Measurements from ENCODE around the gene ARHGEF33.

Gene ARHGEF33

GRCh38 chr2:38943784-38944183 lies 54.1 kb downstream of the ARHGEF33 start:
- no peak overlapping the region for H3K4me3 ChIP-seq (ENCODE audit: low read depth in 1 of 2, low read length in 2 of 2)
- H3K27ac ChIP-seq (ENCODE audit: low read depth, low read length), result no peak overlapping the region
- H3K4me1 ChIP-seq (ENCODE audit: insufficient read depth, low read length), result no peaks in the 10 kb centered on the region
- H3K9me3 ChIP-seq (ENCODE audit: low read length), result no peaks in the 10 kb centered on the region
- no peaks in the 10 kb centered on the region for H3K36me3 ChIP-seq (ENCODE audit: insufficient read depth, low read length)
- H3K27me3 ChIP-seq (ENCODE audit: control insufficient read depth in 1 of 2, insufficient read depth in 2 of 2, low read length in 2 of 2), result no peaks in the 10 kb centered on the region
- H3K9ac ChIP-seq (ENCODE audit: low read length), result no peak overlapping the region

DNA sequence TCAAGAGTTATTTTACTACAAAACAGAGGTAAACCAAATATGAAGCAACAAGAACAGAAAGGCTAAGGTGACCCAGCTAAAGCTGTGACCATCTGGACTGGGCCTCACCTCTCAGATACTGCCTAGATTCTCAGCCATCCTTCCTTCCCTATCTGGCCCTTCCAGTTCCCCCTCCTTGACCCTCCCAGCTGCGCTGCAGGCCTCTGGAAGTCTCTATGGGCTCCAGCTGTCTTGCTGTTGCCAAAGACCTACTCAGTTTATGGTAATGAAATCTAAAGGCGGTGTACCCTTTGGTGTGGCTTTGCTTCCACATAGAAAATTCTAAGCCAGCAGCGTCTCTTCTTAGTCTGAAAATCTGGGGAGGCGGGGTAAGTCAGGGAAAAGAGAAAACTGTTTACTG lies 55.7 kb downstream of the ARHGEF33 start:
- Histone ChIP-seq H3K27ac (ENCODE audit: low read depth, low read length) (no peak overlapping the region), H3K4me3 (ENCODE audit: low read depth in 1 of 2, low read length in 2 of 2) (no peak overlapping the region), H3K27me3 (ENCODE audit: control insufficient read depth in 1 of 2, insufficient read depth in 2 of 2, low read length in 2 of 2) (no peaks in the 10 kb centered on the region), H3K9ac (ENCODE audit: low read length) (no peak overlapping the region), H3K4me1 (ENCODE audit: insufficient read depth, low read length) (no peaks in the 10 kb centered on the region), H3K36me3 (ENCODE audit: insufficient read depth, low read length) (no peaks in the 10 kb centered on the region), H3K9me3 (ENCODE audit: low read length) (no peaks in the 10 kb centered on the region)

DNA sequence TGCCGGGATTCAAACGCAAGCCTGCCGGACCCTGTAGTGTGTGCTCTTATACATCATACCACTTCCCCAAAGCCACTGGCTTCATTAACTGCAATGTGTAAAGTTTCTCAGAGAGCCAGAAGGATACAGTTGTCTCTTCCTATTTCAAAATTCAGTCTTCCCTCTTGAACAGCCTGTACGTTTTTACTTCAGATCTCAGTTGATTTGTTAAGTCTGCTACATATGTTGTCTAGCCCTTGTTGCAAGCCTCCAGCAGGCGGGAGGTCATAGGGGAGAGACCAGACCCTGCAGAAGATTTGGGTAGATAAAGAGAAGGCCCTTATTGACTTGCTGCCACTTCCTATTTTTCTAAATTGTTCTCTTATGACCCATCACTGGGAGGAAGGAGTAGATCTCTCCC lies 56.2 kb downstream of the ARHGEF33 start:
- Histone ChIP-seq H3K27ac (ENCODE audit: low read depth, low read length) (no peak overlapping the region), H3K36me3 (ENCODE audit: insufficient read depth, low read length) (no peaks in the 10 kb centered on the region), H3K9ac (ENCODE audit: low read length) (no peak overlapping the region), H3K4me1 (ENCODE audit: insufficient read depth, low read length) (no peaks in the 10 kb centered on the region), H3K9me3 (ENCODE audit: low read length) (no peaks in the 10 kb centered on the region), H3K4me3 (ENCODE audit: low read depth in 1 of 2, low read length in 2 of 2) (no peak overlapping the region), H3K27me3 (ENCODE audit: control insufficient read depth in 1 of 2, insufficient read depth in 2 of 2, low read length in 2 of 2) (no peaks in the 10 kb centered on the region)

DNA sequence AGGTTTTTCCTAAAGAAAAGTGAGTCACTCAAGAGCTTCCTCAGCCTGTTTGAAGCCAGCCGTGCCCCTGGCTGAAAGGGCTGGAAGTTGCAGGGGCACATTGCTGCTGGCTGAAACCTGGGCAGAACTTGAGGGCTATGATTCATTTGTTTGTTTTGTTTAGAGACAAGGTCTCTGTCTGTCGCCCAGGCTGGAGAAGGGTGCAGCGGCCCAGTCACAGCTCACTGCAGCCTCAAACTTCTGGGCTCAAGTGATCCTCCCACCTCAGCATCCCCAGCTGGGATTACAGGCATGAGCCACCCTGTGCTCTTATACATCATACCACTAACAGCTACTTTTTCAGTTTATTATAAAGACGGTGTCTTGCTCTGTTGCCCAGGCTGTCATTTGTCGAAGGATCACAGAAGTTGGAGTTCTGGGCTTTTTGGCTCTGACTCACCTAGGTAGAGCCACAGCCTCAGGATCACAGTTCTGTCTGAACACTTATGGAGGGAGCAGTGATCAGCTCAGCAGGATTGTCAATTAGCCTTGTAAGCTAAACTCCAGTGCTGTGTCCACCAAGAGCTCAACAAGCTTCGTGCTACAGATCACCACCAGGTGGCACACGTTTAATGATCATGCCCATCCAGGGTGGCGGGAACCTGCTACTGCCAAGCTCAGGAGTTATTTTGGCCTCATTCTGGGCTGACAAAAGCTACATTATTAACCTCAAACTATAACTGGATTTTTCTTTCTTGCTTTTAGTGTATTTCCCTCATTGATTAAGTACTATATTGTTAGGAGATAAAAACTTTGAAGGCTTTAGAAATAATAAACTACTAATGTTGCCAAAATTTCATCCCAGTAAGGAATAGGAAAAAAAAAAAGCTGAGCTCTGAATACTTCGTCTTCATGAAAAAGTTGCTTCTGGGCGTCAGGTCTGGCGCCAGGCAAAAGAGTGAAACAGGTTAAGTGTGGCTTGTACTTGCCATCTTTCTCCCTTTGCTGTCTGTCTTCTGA lies 57.9 kb downstream of the ARHGEF33 start:
- H3K4me3 ChIP-seq (ENCODE audit: low read depth in 1 of 2, low read length in 2 of 2), result no peak overlapping the region
- no peaks in the 10 kb centered on the region for H3K4me1 ChIP-seq (ENCODE audit: insufficient read depth, low read length)
- H3K27me3 ChIP-seq (ENCODE audit: control insufficient read depth in 1 of 2, insufficient read depth in 2 of 2, low read length in 2 of 2), result no peaks in the 10 kb centered on the region
- no peaks in the 10 kb centered on the region for H3K36me3 ChIP-seq (ENCODE audit: insufficient read depth, low read length)
- H3K9ac ChIP-seq (ENCODE audit: low read length), result no peak overlapping the region
- H3K9me3 ChIP-seq (ENCODE audit: low read length), result no peaks in the 10 kb centered on the region
- H3K27ac ChIP-seq (ENCODE audit: low read depth, low read length), result no peak overlapping the region

DNA sequence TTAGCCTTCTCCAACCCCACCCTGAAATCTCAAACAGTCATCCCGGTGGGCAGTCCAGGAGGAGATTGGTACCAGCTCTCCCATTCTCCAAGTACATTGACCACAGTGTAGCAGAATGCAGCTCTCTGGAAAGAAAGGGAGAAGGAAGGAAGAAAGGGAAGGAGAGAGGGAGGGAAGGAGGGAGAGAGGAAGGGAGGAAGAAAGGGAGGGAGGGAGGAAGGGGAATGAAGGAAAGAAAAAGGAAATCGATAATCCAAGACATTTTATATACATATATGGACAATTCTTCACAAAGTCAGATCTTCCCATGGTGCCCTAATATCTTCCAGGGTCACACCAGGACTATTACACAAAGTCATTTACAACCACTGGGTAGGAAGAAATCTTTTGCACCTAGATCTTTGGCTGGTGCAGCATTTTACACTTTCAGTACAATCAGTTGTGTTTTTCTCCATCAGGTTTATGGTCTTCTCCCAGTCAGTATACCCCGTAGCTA lies 58.8 kb downstream of the ARHGEF33 start:
- Histone ChIP-seq H3K36me3 (ENCODE audit: insufficient read depth, low read length) (no peaks in the 10 kb centered on the region), H3K27me3 (ENCODE audit: control insufficient read depth in 1 of 2, insufficient read depth in 2 of 2, low read length in 2 of 2) (no peaks in the 10 kb centered on the region), H3K9me3 (ENCODE audit: low read length) (no peaks in the 10 kb centered on the region), H3K9ac (ENCODE audit: low read length) (no peak overlapping the region), H3K4me1 (ENCODE audit: insufficient read depth, low read length) (no peaks in the 10 kb centered on the region), H3K4me3 (ENCODE audit: low read depth in 1 of 2, low read length in 2 of 2) (no peak overlapping the region), H3K27ac (ENCODE audit: low read depth, low read length) (no peak overlapping the region)

DNA sequence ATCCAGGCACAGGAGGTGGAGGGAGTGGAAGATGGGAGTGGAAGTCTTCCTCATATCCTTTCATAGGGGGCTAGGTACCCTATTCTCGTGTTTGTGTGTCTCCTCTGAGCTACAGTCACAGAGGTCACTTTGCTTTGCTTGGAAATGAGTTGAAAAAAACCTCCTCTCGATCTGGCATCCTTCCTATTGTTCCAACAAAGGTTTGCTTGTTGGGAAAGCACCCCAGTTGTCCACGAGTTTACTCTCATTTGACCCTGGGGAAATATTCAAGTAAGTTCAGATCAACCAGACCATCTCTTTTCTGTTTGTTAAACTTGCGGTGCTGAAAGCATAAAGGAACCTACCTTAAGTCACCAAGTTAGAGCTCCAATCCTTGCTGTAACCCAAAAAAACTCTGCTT lies 59.3 kb downstream of the ARHGEF33 start:
- H3K4me1 ChIP-seq (ENCODE audit: insufficient read depth, low read length), result no peaks in the 10 kb centered on the region
- no peak overlapping the region for H3K4me3 ChIP-seq (ENCODE audit: low read depth in 1 of 2, low read length in 2 of 2)
- no peak overlapping the region for H3K27ac ChIP-seq (ENCODE audit: low read depth, low read length)
- H3K27me3 ChIP-seq (ENCODE audit: control insufficient read depth in 1 of 2, insufficient read depth in 2 of 2, low read length in 2 of 2), result no peaks in the 10 kb centered on the region
- no peak overlapping the region for H3K9ac ChIP-seq (ENCODE audit: low read length)
- H3K9me3 ChIP-seq (ENCODE audit: low read length), result no peaks in the 10 kb centered on the region
- no peaks in the 10 kb centered on the region for H3K36me3 ChIP-seq (ENCODE audit: insufficient read depth, low read length)

GRCh38 chr2:38951766-38952165 lies 62.1 kb downstream of the ARHGEF33 start:
- H3K9ac ChIP-seq (ENCODE audit: low read length), result no peak overlapping the region
- no peak overlapping the region for H3K27ac ChIP-seq (ENCODE audit: low read depth, low read length)
- H3K4me3 ChIP-seq (ENCODE audit: low read depth in 1 of 2, low read length in 2 of 2), result no peak overlapping the region
- no peaks in the 10 kb centered on the region for H3K4me1 ChIP-seq (ENCODE audit: insufficient read depth, low read length)
- no peaks in the 10 kb centered on the region for H3K27me3 ChIP-seq (ENCODE audit: control insufficient read depth in 1 of 2, insufficient read depth in 2 of 2, low read length in 2 of 2)
- no peaks in the 10 kb centered on the region for H3K9me3 ChIP-seq (ENCODE audit: low read length)
- H3K36me3 ChIP-seq (ENCODE audit: insufficient read depth, low read length), result no peaks in the 10 kb centered on the region

DNA sequence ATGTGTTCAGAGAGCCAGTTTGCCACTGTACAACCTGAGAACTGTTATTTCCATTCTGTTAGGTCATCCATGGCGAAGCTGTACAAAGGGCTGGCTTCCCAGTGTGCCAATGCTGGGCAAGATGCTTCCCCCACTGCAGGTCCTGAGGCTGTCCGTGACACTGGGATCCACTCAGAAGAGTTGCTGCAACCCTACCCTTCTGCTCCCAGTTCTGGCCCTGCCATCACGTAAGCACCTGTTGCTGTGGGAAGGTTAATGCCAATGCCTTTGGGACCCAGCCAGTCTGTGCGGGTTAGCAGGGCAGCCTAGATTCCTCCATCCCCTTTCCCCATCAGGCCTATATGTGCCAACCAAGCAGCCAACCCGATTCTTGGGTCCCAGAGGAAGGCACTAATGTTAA lies 68.3 kb downstream of the ARHGEF33 start:
- no peaks in the 10 kb centered on the region for H3K27me3 ChIP-seq (ENCODE audit: control insufficient read depth in 1 of 2, insufficient read depth in 2 of 2, low read length in 2 of 2)
- no peak overlapping the region for H3K4me3 ChIP-seq (ENCODE audit: low read depth in 1 of 2, low read length in 2 of 2)
- H3K4me1 ChIP-seq (ENCODE audit: insufficient read depth, low read length), result peaks cover 4% of the 10 kb centered on the region
- H3K9ac ChIP-seq (ENCODE audit: low read length), result no peak overlapping the region
- no peaks in the 10 kb centered on the region for H3K36me3 ChIP-seq (ENCODE audit: insufficient read depth, low read length)
- H3K9me3 ChIP-seq (ENCODE audit: low read length), result no peaks in the 10 kb centered on the region
- no peak overlapping the region for H3K27ac ChIP-seq (ENCODE audit: low read depth, low read length)

GRCh38 chr2:38959466-38959865 lies 69.8 kb downstream of the ARHGEF33 start:
- Histone ChIP-seq H3K9me3 (ENCODE audit: low read length) (no peaks in the 10 kb centered on the region), H3K4me1 (ENCODE audit: insufficient read depth, low read length) (peaks cover 4% of the 10 kb centered on the region), H3K9ac (ENCODE audit: low read length) (no peak overlapping the region), H3K27me3 (ENCODE audit: control insufficient read depth in 1 of 2, insufficient read depth in 2 of 2, low read length in 2 of 2) (no peaks in the 10 kb centered on the region), H3K36me3 (ENCODE audit: insufficient read depth, low read length) (no peaks in the 10 kb centered on the region), H3K4me3 (ENCODE audit: low read depth in 1 of 2, low read length in 2 of 2) (peak overlapping the region; percentile 45 to 51), H3K27ac (ENCODE audit: low read depth, low read length) (no peak overlapping the region)

GRCh38 chr2:38959938-38960608 lies 70.4 kb downstream of the ARHGEF33 start:
- no peaks in the 10 kb centered on the region for H3K27me3 ChIP-seq (ENCODE audit: control insufficient read depth in 1 of 2, insufficient read depth in 2 of 2, low read length in 2 of 2)
- no peak overlapping the region for H3K9ac ChIP-seq (ENCODE audit: low read length)
- H3K4me1 ChIP-seq (ENCODE audit: insufficient read depth, low read length), result peaks cover 4% of the 10 kb centered on the region
- H3K27ac ChIP-seq (ENCODE audit: low read depth, low read length), result no peak overlapping the region
- H3K9me3 ChIP-seq (ENCODE audit: low read length), result no peaks in the 10 kb centered on the region
- H3K4me3 ChIP-seq (ENCODE audit: low read depth in 1 of 2, low read length in 2 of 2), result peak overlapping the region; percentile 45 to 51
- no peaks in the 10 kb centered on the region for H3K36me3 ChIP-seq (ENCODE audit: insufficient read depth, low read length)

- peak overlapping the region; percentile 34 to 45 for H3K4me3 ChIP-seq (ENCODE audit: low read depth in 1 of 2, low read length in 2 of 2)
- H3K9ac ChIP-seq (ENCODE audit: low read length), result no peak overlapping the region
- no peak overlapping the region for H3K27ac ChIP-seq (ENCODE audit: low read depth, low read length)
- no peaks in the 10 kb centered on the region for H3K27me3 ChIP-seq (ENCODE audit: control insufficient read depth in 1 of 2, insufficient read depth in 2 of 2, low read length in 2 of 2)
- H3K9me3 ChIP-seq (ENCODE audit: low read length), result no peaks in the 10 kb centered on the region
- H3K36me3 ChIP-seq (ENCODE audit: insufficient read depth, low read length), result no peaks in the 10 kb centered on the region
- peaks cover 4% of the 10 kb centered on the region for H3K4me1 ChIP-seq (ENCODE audit: insufficient read depth, low read length)
These were observed 71.1 kb downstream of the ARHGEF33 start for GRCh38 chr2:38960609-38961320.
